Stimulated activated CD8-positive, alpha-beta memory T cell treated with anti-CD3 and anti-CD28 coated beads, Interleukin-2, amount 100 ng/mL, for 48 hours (primary cell): ENCODE results near the gene COL4A1.

Experiments used
- DNase-seq, 2 donors: peaks; one replicate each; pipeline ENCODE4 v3.0.0-alpha.2; 2020; ENCODE audit warnings: low read depth in 2 of 2

The COL4A1 gene

GRCh38 chr13:110166598-110166997 lies 140.4 kb downstream of the COL4A1 start:
- no peak for DNase-seq

GRCh38 chr13:110164706-110165105 lies 142.3 kb downstream of the COL4A1 start:
- DNase-seq, result no peak

- no peak for DNase-seq
Measured at GRCh38 chr13:110162866-110163658, 143.9 kb downstream of the COL4A1 start.

- DNase-seq, result no peak
Measured at GRCh38 chr13:110162053-110162452, 144.9 kb downstream of the COL4A1 start.

GRCh38 chr13:110161112-110161882 lies 145.7 kb downstream of the COL4A1 start:
- DNase-seq, result no peak

GRCh38 chr13:110158226-110158625 lies 148.7 kb downstream of the COL4A1 start:
- no peak for DNase-seq

GRCh38 chr13:110157718-110158117 lies 149.2 kb downstream of the COL4A1 start:
- no peak for DNase-seq

- no peak for DNase-seq
Measured at GRCh38 chr13:110156301-110157049, 150.5 kb downstream of the COL4A1 start.

GRCh38 chr13:110155072-110155471 lies 151.9 kb downstream of the COL4A1 start:
- no peak for DNase-seq

- no peak for DNase-seq
Measured at GRCh38 chr13:110154410-110154933, 152.5 kb downstream of the COL4A1 start.

- DNase-seq, result no peak
Measured at GRCh38 chr13:110152351-110152750, 154.6 kb downstream of the COL4A1 start.

GRCh38 chr13:110151462-110151861 lies 155.5 kb downstream of the COL4A1 start:
- no peak for DNase-seq

- no peak for DNase-seq
Measured at GRCh38 chr13:110150384-110151101, 156.4 kb downstream of the COL4A1 start.

GRCh38 chr13:110149036-110149435 lies 157.9 kb downstream of the COL4A1 start:
- no peak for DNase-seq

GRCh38 chr13:110140099-110140498 lies 166.9 kb downstream of the COL4A1 start:
- no peak for DNase-seq

- DNase-seq, result no peak
Measured at GRCh38 chr13:110138700-110139036, 168.3 kb downstream of the COL4A1 start.

- peak; percentile 64 to 67 for DNase-seq
Measured at GRCh38 chr13:110138010-110138699, 168.8 kb downstream of the COL4A1 start.

GRCh38 chr13:110137680-110138009 lies 169.3 kb downstream of the COL4A1 start:
- peak in 1 of 2 donors; percentile 2 for DNase-seq

- DNase-seq, result no peak
Measured at GRCh38 chr13:110136660-110137585, 170.0 kb downstream of the COL4A1 start.
